ENCODE data around the gene SLC35B1.

DNA sequence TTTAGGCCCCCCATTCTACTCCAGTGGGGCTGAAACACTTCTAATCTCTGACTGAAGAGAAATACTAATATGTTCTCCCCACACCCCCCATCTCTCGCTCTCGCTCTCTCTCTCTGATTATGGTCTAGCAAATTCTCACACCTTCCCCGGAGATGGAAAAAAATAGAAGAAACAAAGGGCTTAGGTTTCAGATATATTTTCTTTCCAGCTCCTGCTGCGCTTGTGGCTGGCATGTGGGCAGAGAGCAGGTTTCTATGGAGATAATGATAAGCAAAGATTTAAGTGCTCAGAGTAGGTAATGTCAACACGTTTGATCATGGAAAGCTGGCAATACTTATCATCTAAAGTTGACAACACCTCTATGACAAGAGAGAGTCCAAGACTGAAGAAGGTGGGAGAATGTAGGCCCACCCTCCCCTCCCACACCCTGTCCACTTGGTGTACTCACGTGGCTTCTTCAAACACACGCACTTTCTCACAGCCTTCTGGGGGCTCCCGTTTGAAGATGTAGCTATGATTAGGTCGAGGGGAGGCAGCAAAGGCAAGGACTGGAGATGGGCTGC is 8.0 kb upstream of the SLC35B1 start:
- TF ChIP-seq, protein P1, sequence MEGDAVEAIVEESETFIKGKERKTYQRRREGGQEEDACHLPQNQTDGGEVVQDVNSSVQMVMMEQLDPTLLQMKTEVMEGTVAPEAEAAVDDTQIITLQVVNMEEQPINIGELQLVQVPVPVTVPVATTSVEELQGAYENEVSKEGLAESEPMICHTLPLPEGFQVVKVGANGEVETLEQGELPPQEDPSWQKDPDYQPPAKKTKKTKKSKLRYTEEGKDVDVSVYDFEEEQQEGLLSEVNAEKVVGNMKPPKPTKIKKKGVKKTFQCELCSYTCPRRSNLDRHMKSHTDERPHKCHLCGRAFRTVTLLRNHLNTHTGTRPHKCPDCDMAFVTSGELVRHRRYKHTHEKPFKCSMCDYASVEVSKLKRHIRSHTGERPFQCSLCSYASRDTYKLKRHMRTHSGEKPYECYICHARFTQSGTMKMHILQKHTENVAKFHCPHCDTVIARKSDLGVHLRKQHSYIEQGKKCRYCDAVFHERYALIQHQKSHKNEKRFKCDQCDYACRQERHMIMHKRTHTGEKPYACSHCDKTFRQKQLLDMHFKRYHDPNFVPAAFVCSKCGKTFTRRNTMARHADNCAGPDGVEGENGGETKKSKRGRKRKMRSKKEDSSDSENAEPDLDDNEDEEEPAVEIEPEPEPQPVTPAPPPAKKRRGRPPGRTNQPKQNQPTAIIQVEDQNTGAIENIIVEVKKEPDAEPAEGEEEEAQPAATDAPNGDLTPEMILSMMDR (IDR thresholded peaks at IDR 0.05; ENCODE audit: extremely low read depth in 1 of 2, insufficient read depth in 1 of 2, low read depth in 1 of 2, low read length in 2 of 2): no peak
- TF ChIP-seq, protein P2, sequence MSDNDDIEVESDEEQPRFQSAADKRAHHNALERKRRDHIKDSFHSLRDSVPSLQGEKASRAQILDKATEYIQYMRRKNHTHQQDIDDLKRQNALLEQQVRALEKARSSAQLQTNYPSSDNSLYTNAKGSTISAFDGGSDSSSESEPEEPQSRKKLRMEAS (IDR thresholded peaks at IDR 0.05; ENCODE audit: insufficient read depth, insufficient read length): no peak
- TF ChIP-seq GATA2 (IDR thresholded peaks at IDR 0.05; ENCODE audit: insufficient read depth, insufficient read length, low read depth, low read length) (no peak), POLR2AphosphoS5 (IDR thresholded peaks at IDR 0.05; ENCODE audit: insufficient read depth, low read depth, low read length) (no peak), EZH2 (IDR thresholded peaks at IDR 0.05; ENCODE audit: borderline replicate concordance, low read depth, low read length, severe bottlenecking) (no peak), POLR2A (IDR thresholded peaks at IDR 0.05; ENCODE audit: low read depth, low read length) (no peak), FOS (IDR thresholded peaks at IDR 0.05; ENCODE audit: borderline replicate concordance, insufficient read depth, low read length) (no peak), JUN (IDR thresholded peaks at IDR 0.05; ENCODE audit: borderline replicate concordance, insufficient read depth, insufficient read length, low read depth) (no peak)

Measured in endothelial cell of umbilical vein (primary cell).